Measurements from ENCODE around the gene PARP3.

Gene PARP3

GRCh38 chr3:51948016-51948580 is 5.9 kb downstream of the PARP3 start:
- DNase-seq (ENCODE audit: low read depth), result no peak

- DNase-seq (ENCODE audit: low read depth), result no peak
These were observed 7.0 kb downstream of the PARP3 start for GRCh38 chr3:51949121-51949520.

- DNase-seq (ENCODE audit: low read depth), result no peak
These were observed 8.7 kb downstream of the PARP3 start for GRCh38 chr3:51950899-51951298.

GRCh38 chr3:51953445-51953844 is 11.3 kb downstream of the PARP3 start:
- DNase-seq (ENCODE audit: low read depth), result no peak

GRCh38 chr3:51954105-51954504 is 11.9 kb downstream of the PARP3 start:
- DNase-seq (ENCODE audit: low read depth), result no peak

- DNase-seq (ENCODE audit: low read depth), result no peak
These were observed 12.6 kb downstream of the PARP3 start for GRCh38 chr3:51954713-51955112.

GRCh38 chr3:51955175-51955892 is 13.2 kb downstream of the PARP3 start, which contains the start of gene GPR62:
Gene GPR62, plus strand, starts transcription at chr3:51955381. Its CDS starts 272 bp downstream, at chr3:51955653.
- DNase-seq (ENCODE audit: low read depth), result no peak

GRCh38 chr3:51955893-51956770 is 14.0 kb downstream of the PARP3 start:
- no peak for DNase-seq (ENCODE audit: low read depth)

- DNase-seq (ENCODE audit: low read depth), result no peak
These were observed 15.5 kb downstream of the PARP3 start for GRCh38 chr3:51957520-51958205.

GRCh38 chr3:51958603-51959521 is 16.7 kb downstream of the PARP3 start:
- DNase-seq (ENCODE audit: low read depth), result no peak

GRCh38 chr3:51959651-51960050 is 17.5 kb downstream of the PARP3 start:
- no peak for DNase-seq (ENCODE audit: low read depth)

- no peak for DNase-seq (ENCODE audit: low read depth)
These were observed 18.2 kb downstream of the PARP3 start for GRCh38 chr3:51960386-51960785.

GRCh38 chr3:51961011-51961410 is 18.8 kb downstream of the PARP3 start:
- DNase-seq (ENCODE audit: low read depth), result no peak

GRCh38 chr3:51961602-51962569 is 19.7 kb downstream of the PARP3 start:
- no peak for DNase-seq (ENCODE audit: low read depth)

- DNase-seq (ENCODE audit: low read depth), result no peak
These were observed 20.8 kb downstream of the PARP3 start for GRCh38 chr3:51962854-51963530.

- DNase-seq (ENCODE audit: low read depth), result no peak
These were observed 21.8 kb downstream of the PARP3 start for GRCh38 chr3:51963951-51964451.

- DNase-seq (ENCODE audit: low read depth), result no peak
These were observed 22.4 kb downstream of the PARP3 start for GRCh38 chr3:51964521-51964920.

GRCh38 chr3:51966016-51966415 is 23.9 kb downstream of the PARP3 start:
- DNase-seq (ENCODE audit: low read depth), result no peak

- DNase-seq (ENCODE audit: low read depth), result no peak
These were observed 24.3 kb downstream of the PARP3 start for GRCh38 chr3:51966486-51966885.

Measured in stimulated activated CD8-positive, alpha-beta memory T cell treated with anti-CD3 and anti-CD28 coated beads, Interleukin-7, amount 100 ng/mL, for 24 hours (primary cell).